H1 (cell line): ENCODE data around the gene PSKH1. TPM values are rescaled to one million over a fixed set of nuclear protein-coding genes. Genes with fewer than 3 reads are reported as not detected.
A peak's percentile ranks its signal among the peaks of the same experiment; 100 is the strongest.

Experiments used
- CTCF ChIA-PET: fragments of 300-600 bp; sonication (Branson Sonifier 250); formaldehyde crosslinking; loops from one replicate; lab custom pipeline; 2021; ENCODE audit not compliant: partially characterized antibody; lab: Charles Lee
- POLR2A ChIA-PET: fragments of 300-600 bp; sonication (Branson Sonifier 250); formaldehyde crosslinking; loops from one replicate; lab custom pipeline; 2021; ENCODE audit warnings: inconsistent platforms; ENCODE audit not compliant: partially characterized antibody; lab: Charles Lee
- DNase-seq, 2 experiments: peaks; one replicate each; pipeline versions ENCODE4 v3.0.0 to v3.0.0-alpha.2; 2010 to 2022; ENCODE audit warnings: low spot score in 2 of 2, low read depth in 1 of 2, mixed read lengths in 1 of 2
- FAIRE-seq: peaks from 2 replicates; lab custom pipeline; 2011; peaks lifted over from hg19 to GRCh38; lab: Jason Lieb, UNC
- H2AFZ ChIP-seq: 2 replicates; pipeline ENCODE4 v1.8.1; 2012; ENCODE audit warnings: low read length, inconsistent platforms
- H2AK5ac ChIP-seq: 2 replicates; pipeline ENCODE4 v1.6.1; 2013; ENCODE audit warnings: low read depth, low read length
- H2BK120ac ChIP-seq: replicated peaks from 2 replicates; pipeline ENCODE3; 2013; ENCODE audit warnings: low read depth, low read length, inconsistent platforms
- H2BK12ac ChIP-seq: 2 replicates; pipeline ENCODE4 v1.6.1; 2013; ENCODE audit warnings: low read depth, low read length
- H2BK15ac ChIP-seq: 2 replicates; pipeline ENCODE4 v1.6.1; 2013; ENCODE audit warnings: low read length
- H2BK20ac ChIP-seq: 2 replicates; pipeline ENCODE4 v1.6.1; 2013; ENCODE audit warnings: low read length
- H2BK5ac ChIP-seq: 2 replicates; pipeline ENCODE4 v1.6.1; 2013; ENCODE audit warnings: low read depth, low read length
- H3K14ac ChIP-seq: 2 replicates; pipeline ENCODE4 v1.6.1; 2013; ENCODE audit warnings: inconsistent platforms; ENCODE audit not compliant: insufficient read length
- H3K18ac ChIP-seq: 2 replicates; pipeline ENCODE4 v1.6.1; 2013; ENCODE audit warnings: low read length; ENCODE audit errors: extremely low read depth
- H3K23ac ChIP-seq: 2 replicates; pipeline ENCODE4 v1.6.1; 2013; ENCODE audit warnings: inconsistent platforms; ENCODE audit not compliant: insufficient read length
- H3K23me2 ChIP-seq: 2 replicates; pipeline ENCODE4 v1.6.1; 2013; ENCODE audit warnings: low read depth, low read length
- H3K27ac ChIP-seq: 2 replicates; pipeline ENCODE4 v1.6.1; 2011; ENCODE audit warnings: low read depth, low read length, inconsistent platforms
- H3K27me3 ChIP-seq, 4 experiments: replicated peaks in 1 of 4; 1 replicate in 1 of 4; 2 replicates in 3 of 4; pipeline versions ENCODE4 v1.6.1 to v1.8.1; 2011 to 2013; ENCODE audit warnings: low read length in 3 of 4, mild to moderate bottlenecking in 3 of 4, inconsistent platforms in 2 of 4, mixed read lengths in 2 of 4, moderate library complexity in 1 of 4; ENCODE audit not compliant: control insufficient read depth in 3 of 4, insufficient read depth in 3 of 4; ENCODE audit errors: extremely low read depth in 1 of 4
- H3K36me3 ChIP-seq, 4 experiments: 2 replicates each; pipeline versions ENCODE4 v1.6.1 to v1.8.1; 2011 to 2013; ENCODE audit warnings: mild to moderate bottlenecking in 4 of 4, low read length in 3 of 4, moderate library complexity in 2 of 4, control low read depth in 1 of 4, inconsistent platforms in 1 of 4; ENCODE audit not compliant: insufficient read depth in 4 of 4, control insufficient read depth in 2 of 4
- H3K4ac ChIP-seq: replicated peaks from 2 replicates; pipeline ENCODE3; 2013; ENCODE audit warnings: low read length, low read depth, mixed read lengths, inconsistent platforms; ENCODE audit not compliant: insufficient read length
- H3K4me1 ChIP-seq, 4 experiments: replicated peaks in 1 of 4; 1 replicate in 1 of 4; 2 replicates in 3 of 4; pipeline versions ENCODE4 v1.6.1 to v1.8.1; 2011 to 2013; ENCODE audit warnings: low read length in 3 of 4, inconsistent platforms in 2 of 4, mixed read lengths in 1 of 4; ENCODE audit not compliant: insufficient read depth in 4 of 4, control insufficient read depth in 3 of 4
- H3K4me2 ChIP-seq, 2 experiments: 2 replicates each; pipeline versions ENCODE4 v1.6.1 to v1.8.1; 2011 to 2013; ENCODE audit warnings: low read depth in 2 of 2, low read length in 2 of 2, control low read depth in 1 of 2, inconsistent platforms in 1 of 2, mild to moderate bottlenecking in 1 of 2; ENCODE audit not compliant: insufficient read depth in 1 of 2
- H3K4me3 ChIP-seq, 4 experiments: fragments of 200-600, 300-600 bp in 1 of 4; sonication (generic), shearing (Covaris generic), sonication (Bioruptor Twin) in 1 of 4; 2 replicates each; pipeline versions ENCODE4 v1.5.1 to v1.8.1; 2011 to 2016; ENCODE audit warnings: low read length in 4 of 4, low read depth in 3 of 4, control low read depth in 2 of 4, inconsistent platforms in 2 of 4, mild to moderate bottlenecking in 2 of 4, mixed read lengths in 1 of 4, moderate library complexity in 1 of 4; ENCODE audit not compliant: insufficient read depth in 2 of 4; ENCODE audit errors: extremely low read depth in 1 of 4
- H3K56ac ChIP-seq: replicated peaks from 2 replicates; pipeline ENCODE3; 2013; ENCODE audit warnings: low read depth, mild to moderate bottlenecking, mixed read lengths, low read length, inconsistent platforms; ENCODE audit not compliant: insufficient read length
- H3K79me1 ChIP-seq: 2 replicates; pipeline ENCODE4 v1.6.1; 2013; ENCODE audit warnings: low read depth, low read length, control low read depth
- H3K79me2 ChIP-seq, 2 experiments: 2 replicates each; pipeline versions ENCODE4 v1.6.1 to v1.8.1; 2012 to 2013; ENCODE audit warnings: low read length in 2 of 2, mild to moderate bottlenecking in 2 of 2, inconsistent platforms in 1 of 2; ENCODE audit not compliant: insufficient read depth in 2 of 2, control insufficient read depth in 1 of 2
- H3K9ac ChIP-seq, 4 experiments: replicated peaks in 1 of 4; 1 replicate in 1 of 4; 2 replicates in 3 of 4; pipeline versions ENCODE4 v1.6.1 to v1.8.1; 2011 to 2013; ENCODE audit warnings: low read depth in 3 of 4, low read length in 3 of 4, control low read depth in 2 of 4, mild to moderate bottlenecking in 2 of 4, moderate library complexity in 2 of 4, inconsistent platforms in 1 of 4; ENCODE audit errors: extremely low read depth in 1 of 4
- H3K9me3 ChIP-seq, 2 experiments: 2 replicates each; pipeline versions ENCODE4 v1.6.1 to v1.8.1; 2012 to 2013; ENCODE audit warnings: mild to moderate bottlenecking in 2 of 2, moderate library complexity in 2 of 2, control low read depth in 1 of 2, inconsistent platforms in 1 of 2, low read depth in 1 of 2, low read length in 1 of 2, mixed read lengths in 1 of 2; ENCODE audit not compliant: insufficient read depth in 2 of 2
- H4K20me1 ChIP-seq, 2 experiments: replicated peaks in 1 of 2; 2 replicates each; pipeline versions ENCODE3 to v1.8.1; 2011 to 2013; ENCODE audit warnings: inconsistent platforms in 2 of 2, low read length in 2 of 2, mild to moderate bottlenecking in 1 of 2; ENCODE audit not compliant: insufficient read depth in 2 of 2, control insufficient read depth in 1 of 2
- H4K5ac ChIP-seq: 2 replicates; pipeline ENCODE4 v1.6.1; 2013; ENCODE audit warnings: low read length, low read depth, mixed read lengths, inconsistent platforms; ENCODE audit not compliant: insufficient read length
- H4K8ac ChIP-seq: 2 replicates; pipeline ENCODE4 v1.8.0; 2013; ENCODE audit warnings: mild to moderate bottlenecking, moderate library complexity, low read length, inconsistent platforms; ENCODE audit not compliant: insufficient read depth; ENCODE audit errors: extremely low read depth
- H4K91ac ChIP-seq: replicated peaks from 2 replicates; pipeline ENCODE3; 2013; ENCODE audit warnings: low read length, mixed read lengths, inconsistent platforms; ENCODE audit not compliant: insufficient read length
- CTCF ChIP-seq, 3 experiments: IDR thresholded peaks; 1 replicate in 2 of 3; 2 replicates in 1 of 3; pipeline versions ENCODE4 v1.5.1 to v1.6.1; 2011; ENCODE audit warnings: low read length in 3 of 3, mild to moderate bottlenecking in 3 of 3, inconsistent platforms in 2 of 3, low read depth in 1 of 3, moderate library complexity in 1 of 3; ENCODE audit not compliant: insufficient read depth in 1 of 3; ENCODE audit errors: control extremely low read depth in 1 of 3
- RAD21 ChIP-seq, 2 experiments: IDR thresholded peaks in 1 of 2; conservative IDR thresholded peaks in 1 of 2; 2 replicates each; pipeline ENCODE4 v1.6.1; 2011; ENCODE audit warnings: low read depth in 2 of 2, low read length in 2 of 2, improper control_type of control experiment in 1 of 2, inconsistent platforms in 1 of 2, mild to moderate bottlenecking in 1 of 2, moderate library complexity in 1 of 2
- SIN3A ChIP-seq, 2 experiments: IDR thresholded peaks in 1 of 2; conservative IDR thresholded peaks in 1 of 2; 2 replicates each; pipeline ENCODE4 v1.6.1; 2011 to 2012; ENCODE audit warnings: low read length in 2 of 2, improper control_type of control experiment in 1 of 2, low read depth in 1 of 2, mild to moderate bottlenecking in 1 of 2
- WGBS, 2 experiments: shearing (Covaris generic) in 1 of 2; methylation state at CpG; one replicate each; pipeline versions ENCODE4 v1.1.6 to v1.1.7; 2013 to 2015; ENCODE audit warnings: low lambda C conversion rate in 2 of 2, mixed read lengths in 2 of 2, inconsistent platforms in 1 of 2, low coverage in 1 of 2, missing lambda C conversion rate in 1 of 2; ENCODE audit not compliant: insufficient replicate concordance in 2 of 2, insufficient coverage in 1 of 2, insufficient read length in 1 of 2; ENCODE audit errors: extremely low coverage in 1 of 2, missing lambda C conversion rate in 1 of 2; 5-methylcytosine and 5-hydroxymethylcytosine counted together
- polyA plus RNA-seq, 7 experiments: library from polyadenylated mRNA; depleted of rRNA in 3 of 7; stranded (reverse) in 5 of 7; unstranded in 2 of 7; fragments of >200 nt in 5 of 7; fragments of 200-250 nt in 2 of 7; gene quantifications; 1 replicate in 5 of 7; 2 replicates in 1 of 7; 4 replicates in 1 of 7; pipeline versions ENCODE4 v1.2.1 to v1.2.3, GENCODE V29; 2011 to 2013; ENCODE audit warnings: missing spikeins in 2 of 7, mixed read lengths in 2 of 7
- total RNA-seq: library from RNA; stranded (reverse); fragmentation: NEBNext Ultra II Directional; extraction: Animal tissue kit (Norgen Biotek cat#: 25700); gene quantifications from 2 replicates; pipeline ENCODE4 v1.2.1, GENCODE V29; 2021

The PSKH1 gene
- total and polyA plus RNA-seq, 2 of the 8 experiments (the other 6 are each of a cell fraction or from before 2014, with no cell fraction given), result 24.8 to 51.0 TPM

GRCh38 chr16:67919622-67920221 lies 26.7 kb downstream of the PSKH1 start:
- POLR2A ChIA-PET, result interaction anchor here (1.0 to 1.3 kb wide), 2 partner anchors 11 to 14 kb away, joined by 4 read pairs; partner anchors contain the start of gene CTRL
- Histone ChIP-seq H3K4me2 (no peak overlapping the region), H3K56ac (no peak overlapping the region), H3K79me2 (no peaks in the 10 kb centered on the region; a peak in 1 of 4 replicates), H3K4me1 (peaks cover 0 to 9% (median 4%) of the 10 kb centered on the region in 4 experiments; a peak in 6 of 7 replicates), H4K5ac (no peak overlapping the region), H4K8ac (peak overlapping the region; percentile 3; the same call in 1 of the 2 replicates), H2BK15ac (no peak overlapping the region), H3K4ac (no peak overlapping the region), H3K27me3 (no peaks in the 10 kb centered on the region), H2BK120ac (no peak overlapping the region), H4K20me1 (peaks cover 12 to 14% of the 10 kb centered on the region in 2 experiments), H2AK5ac (no peak overlapping the region), H2BK5ac (no peak overlapping the region), H3K27ac (no peak overlapping the region), H3K18ac (no peak overlapping the region), H3K23ac (no peak overlapping the region), H3K23me2 (no peaks in the 10 kb centered on the region), H3K36me3 (no peaks in the 10 kb centered on the region; a peak in 1 of 8 replicates), H3K9ac (no peak overlapping the region), H3K14ac (no peak overlapping the region), H4K91ac (no peak overlapping the region), H2BK12ac (no peak overlapping the region), H2AFZ (no peak overlapping the region), H3K4me3 (no peak overlapping the region), H3K79me1 (peaks cover 10% of the 10 kb centered on the region), H2BK20ac (no peak overlapping the region)
- 81% methylated on average over 6 of the region's 6 CpGs; no CpG with 5 or more reads in 1 of the 2 experiments for WGBS, 2 experiments
- TF ChIP-seq SIN3A (conservative IDR thresholded peaks at IDR 0.05 in 1 of 2, IDR thresholded peaks at IDR 0.05 in 1 of 2; ENCODE audit: low read depth in 1 of 2, low read length in 2 of 2) (no peak), RAD21 (IDR thresholded peaks at IDR 0.05 in 1 of 2, conservative IDR thresholded peaks at IDR 0.05 in 1 of 2; ENCODE audit: low read depth in 2 of 2, low read length in 2 of 2) (peak in 1 of 2 experiments; percentile 36; a peak in 3 of 4 replicates), CTCF (IDR thresholded peaks at IDR 0.05; ENCODE audit: control extremely low read depth in 1 of 3, insufficient read depth in 1 of 3, low read depth in 1 of 3, low read length in 3 of 3) (peak in 2 of 3 experiments; percentile 16 to 23; a peak in 1 of 4 replicates)
- TF ChIP-seq, all 59 proteins: peak for 2
- no peak for DNase-seq
- no peaks in the 10 kb centered on the region for H3K9me3 ChIP-seq
- FAIRE-seq, result no peak
- CTCF ChIA-PET, result interaction anchor here (0.6 to 8.9 kb wide), 9 partner anchors 9 to 119 kb away, joined by 3 to 58 read pairs (median 6); partner anchors contain the start of genes CTRL and NRN1L
